Liver (tissue), 9 donors: ENCODE measurements around the gene FMO2. TPM values are rescaled to one million over a fixed set of nuclear protein-coding genes. Genes with fewer than 3 reads are reported as not detected.

Experiments
- DNase-seq: peaks from one replicate; pipeline ENCODE4 v3.0.0-alpha.2; 2017; ENCODE audit warnings: low spot score
- H3K27ac ChIP-seq, 2 donors: one replicate each; pipeline ENCODE4 v1.7.0; 2013; ENCODE audit warnings: inconsistent platforms in 2 of 2, low read length in 2 of 2, control low read depth in 1 of 2, low read depth in 1 of 2, mild to moderate bottlenecking in 1 of 2
- H3K27me3 ChIP-seq, 4 donors: one replicate each; pipeline versions ENCODE4 v1.6.1 to v1.7.0; 2013; ENCODE audit warnings: low read length in 3 of 4, inconsistent platforms in 1 of 4, mild to moderate bottlenecking in 1 of 4, moderate library complexity in 1 of 4; ENCODE audit not compliant: control insufficient read depth in 4 of 4, insufficient read depth in 4 of 4
- H3K36me3 ChIP-seq, 4 donors: one replicate each; pipeline versions ENCODE4 v1.6.1 to v1.7.0; 2013; ENCODE audit warnings: low read length in 3 of 4, mild to moderate bottlenecking in 3 of 4, low read depth in 1 of 4, moderate library complexity in 1 of 4; ENCODE audit not compliant: control insufficient read depth in 4 of 4, insufficient read depth in 3 of 4
- H3K4me1 ChIP-seq, 4 donors: one replicate each; pipeline versions ENCODE4 v1.6.1 to v1.7.0; 2013; ENCODE audit warnings: low read length in 3 of 4, mild to moderate bottlenecking in 3 of 4, moderate library complexity in 1 of 4; ENCODE audit not compliant: control insufficient read depth in 4 of 4, insufficient read depth in 4 of 4
- H3K4me3 ChIP-seq, 3 donors: one replicate each; pipeline versions ENCODE4 v1.6.1 to v1.7.0; 2013; ENCODE audit warnings: low read length in 3 of 3, control low read depth in 1 of 3, low read depth in 1 of 3, mild to moderate bottlenecking in 1 of 3
- H3K9ac ChIP-seq, 2 donors: one replicate each; pipeline ENCODE4 v1.7.0; 2013; ENCODE audit warnings: low read length in 2 of 2, mild to moderate bottlenecking in 2 of 2, moderate library complexity in 2 of 2, control low read depth in 1 of 2, low read depth in 1 of 2
- H3K9me3 ChIP-seq, 4 donors: one replicate each; pipeline versions ENCODE4 v1.6.1 to v1.7.0; 2013; ENCODE audit warnings: low read length in 3 of 4; ENCODE audit not compliant: control insufficient read depth in 4 of 4
- ATF3 ChIP-seq: IDR thresholded peaks from 2 replicates; pipeline ENCODE4 v1.6.1; 2016; ENCODE audit warnings: antibody characterized with exemption
- CTCF ChIP-seq: fragments of 150-350 bp; IDR thresholded peaks from 2 replicates; pipeline ENCODE4 v1.5.1; 2017; ENCODE audit warnings: improper control_type of control experiment, low read depth, low read length; ENCODE audit not compliant: missing input control
- EGR1 ChIP-seq, 2 donors: IDR thresholded peaks; 2 replicates each; pipeline ENCODE4 v1.6.1; 2016 to 2018; ENCODE audit warnings: antibody characterized with exemption in 2 of 2, low read depth in 2 of 2
- FOXA1 ChIP-seq: IDR thresholded peaks from 2 replicates; pipeline ENCODE4 v1.6.1; 2016; ENCODE audit warnings: antibody characterized with exemption
- FOXA2 ChIP-seq: IDR thresholded peaks from 2 replicates; pipeline ENCODE4 v1.6.1; 2016; ENCODE audit warnings: antibody characterized with exemption
- GABPA ChIP-seq, 2 donors: IDR thresholded peaks in 1 of 2; conservative IDR thresholded peaks in 1 of 2; 2 replicates each; pipeline ENCODE4 v1.6.1; 2016; ENCODE audit warnings: antibody characterized with exemption in 2 of 2, mild to moderate bottlenecking in 1 of 2, moderate library complexity in 1 of 2
- HNF4A ChIP-seq, 2 donors: conservative IDR thresholded peaks; 2 replicates each; pipeline ENCODE4 v1.6.1; 2016; ENCODE audit warnings: antibody characterized with exemption in 2 of 2, mild to moderate bottlenecking in 2 of 2
- JUND ChIP-seq, 2 donors: IDR thresholded peaks; 2 replicates each; pipeline ENCODE4 v1.6.1; 2016; ENCODE audit warnings: antibody characterized with exemption in 2 of 2
- MAX ChIP-seq: IDR thresholded peaks from 2 replicates; pipeline ENCODE4 v1.6.1; 2016; ENCODE audit warnings: antibody characterized with exemption
- NR2F2 ChIP-seq: IDR thresholded peaks from 2 replicates; pipeline ENCODE4 v1.6.1; 2016; ENCODE audit warnings: antibody characterized with exemption
- REST ChIP-seq: IDR thresholded peaks from 2 replicates; pipeline ENCODE4 v1.6.1; 2016; ENCODE audit warnings: antibody characterized with exemption, mild to moderate bottlenecking
- RXRA ChIP-seq, 2 donors: IDR thresholded peaks; 2 replicates each; pipeline ENCODE4 v1.6.1; 2017 to 2018; ENCODE audit warnings: antibody characterized with exemption in 2 of 2, mild to moderate bottlenecking in 1 of 2
- SP1 ChIP-seq: IDR thresholded peaks from 2 replicates; pipeline ENCODE4 v1.6.1; 2018; ENCODE audit warnings: antibody characterized with exemption, mild to moderate bottlenecking
- TAF1 ChIP-seq: conservative IDR thresholded peaks from 2 replicates; pipeline ENCODE4 v1.6.1; 2016; ENCODE audit warnings: antibody characterized with exemption, mild to moderate bottlenecking
- YY1 ChIP-seq: IDR thresholded peaks from 2 replicates; pipeline ENCODE4 v1.6.1; 2016; ENCODE audit warnings: antibody characterized with exemption, mild to moderate bottlenecking
- WGBS: extraction: QIAGEN DNeasy Blood & Tissue Kit; methylation state at CpG from one replicate; pipeline ENCODE4 v1.1.7; 2013; 5-methylcytosine and 5-hydroxymethylcytosine counted together
- polyA plus RNA-seq, 2 donors: library from polyadenylated mRNA; stranded (reverse) in 1 of 2; unstranded in 1 of 2; fragments of 200-250 nt in 1 of 2; fragments of >200 nt in 1 of 2; fragmentation: Nextera tagmentation in 1 of 2; extraction: Ambion mirVana in 1 of 2; gene quantifications; one replicate each; pipeline versions ENCODE4 v1.2.1 to v1.2.3, GENCODE V29; 2013 to 2015
- total RNA-seq, 2 donors: library from RNA; depleted of rRNA; stranded (reverse); fragments of >200 nt; gene quantifications; one replicate each; pipeline ENCODE4 v1.2.3, GENCODE V29; 2014
- donor health status: healthy.
- donor health status: healthy.
- donor health status: healthy.
- donor health status: healthy.
- donor health status: healthy.

Gene FMO2
- total and polyA plus RNA-seq, 4 donors = 0.14 to 1.6 (median 1.1) TPM

- Histone ChIP-seq H3K36me3 (no peaks in the 10 kb centered on the region), H3K9ac (no peak overlapping the region), H3K9me3 (no peaks in the 10 kb centered on the region), H3K27ac (no peak overlapping the region), H3K27me3 (no peaks in the 10 kb centered on the region), H3K4me3 (no peak overlapping the region), H3K4me1 (no peaks in the 10 kb centered on the region)
- TF ChIP-seq GABPA (IDR thresholded peaks at IDR 0.05 in 1 of 2, conservative IDR thresholded peaks at IDR 0.05 in 1 of 2) (no peak), HNF4A (conservative IDR thresholded peaks at IDR 0.05) (no peak), FOXA2 (no peak), NR2F2 (no peak), REST (no peak), SP1 (no peak), RXRA (IDR thresholded peaks at IDR 0.05) (no peak), FOXA1 (no peak), YY1 (no peak), TAF1 (no peak), EGR1 (IDR thresholded peaks at IDR 0.05; ENCODE audit: low read depth in 2 of 2) (no peak), JUND (IDR thresholded peaks at IDR 0.05) (no peak), ATF3 (no peak), CTCF (no peak)
- no peak for DNase-seq
- 79% methylated on average over 1 of the region's 1 CpG for WGBS
These were observed 34.9 kb upstream of the FMO2 start for GRCh38 chr1:171150156-171150555.

GRCh38 chr1:171152549-171152948 is 32.6 kb upstream of the FMO2 start:
- Histone ChIP-seq H3K9me3 (no peaks in the 10 kb centered on the region), H3K36me3 (no peaks in the 10 kb centered on the region), H3K27me3 (no peaks in the 10 kb centered on the region), H3K27ac (no peak overlapping the region), H3K4me3 (no peak overlapping the region), H3K4me1 (no peaks in the 10 kb centered on the region), H3K9ac (no peak overlapping the region)
- no peak for TF ChIP-seq MAX
- DNase-seq = no peak
- 76% methylated on average over 2 of the region's 2 CpGs for WGBS
